HG02973 (cell line): ENCODE measurements around the gene OTOS.

Experiments
- ATAC-seq: cut with Tn5 transposase; IDR thresholded peaks from one replicate; pipeline ENCODE4 v1.9.1; 2021; ENCODE audit warnings: moderate library complexity; ENCODE audit not compliant: unreplicated experiment

Gene OTOS

GRCh38 chr2:240168041-240168440 is 27.6 kb upstream of the OTOS start:
- no peak for ATAC-seq

GRCh38 chr2:240167588-240167880 is 27.1 kb upstream of the OTOS start:
- no peak for ATAC-seq

GRCh38 chr2:240166761-240167587 is 26.5 kb upstream of the OTOS start:
- ATAC-seq = no peak

GRCh38 chr2:240166191-240166590 is 25.7 kb upstream of the OTOS start:
- ATAC-seq = no peak

GRCh38 chr2:240165661-240166060 is 25.2 kb upstream of the OTOS start:
- ATAC-seq = no peak

GRCh38 chr2:240165034-240165433 is 24.6 kb upstream of the OTOS start:
- ATAC-seq = no peak

- no peak for ATAC-seq
Measured at GRCh38 chr2:240164586-240164985, 24.1 kb upstream of the OTOS start.

GRCh38 chr2:240163844-240164574 is 23.6 kb upstream of the OTOS start:
- no peak for ATAC-seq

- ATAC-seq = no peak
Measured at GRCh38 chr2:240162939-240163714, 22.7 kb upstream of the OTOS start.

GRCh38 chr2:240162531-240162930 is 22.1 kb upstream of the OTOS start:
- ATAC-seq = no peak

GRCh38 chr2:240162032-240162431 is 21.6 kb upstream of the OTOS start:
- no peak for ATAC-seq

GRCh38 chr2:240161087-240161750 is 20.8 kb upstream of the OTOS start:
- ATAC-seq = no peak

- ATAC-seq = no peak
Measured at GRCh38 chr2:240160291-240161086, 20.0 kb upstream of the OTOS start.

GRCh38 chr2:240159251-240159839 is 18.9 kb upstream of the OTOS start:
- no peak for ATAC-seq

- no peak for ATAC-seq
Measured at GRCh38 chr2:240157147-240157470, 16.7 kb upstream of the OTOS start.

- ATAC-seq = no peak
Measured at GRCh38 chr2:240156435-240157146, 16.1 kb upstream of the OTOS start.

GRCh38 chr2:240155745-240156390 is 15.4 kb upstream of the OTOS start:
- ATAC-seq = no peak

GRCh38 chr2:240155048-240155744 is 14.7 kb upstream of the OTOS start:
- ATAC-seq = no peak
